Measurements from ENCODE around the gene ALDH1B1. TPM values are rescaled to one million over a fixed set of nuclear protein-coding genes. Genes with fewer than 3 reads are reported as not detected.
"Not testable (repeated sequence)": the region's sequence is repeated elsewhere in the genome, so short reads cannot be mapped to it uniquely, and the experiment has no call there.

Gene ALDH1B1
- total RNA-seq, 1 donor from 2014 or later, result 91.0 TPM

- no peak for DNase-seq (ENCODE audit: low spot score)
Observed at GRCh38 chr9:38387066-38387465, 5.4 kb upstream of the ALDH1B1 start.

- DNase-seq (ENCODE audit: low spot score), result no peak
Observed at GRCh38 chr9:38387751-38388150, 4.8 kb upstream of the ALDH1B1 start.

DNA sequence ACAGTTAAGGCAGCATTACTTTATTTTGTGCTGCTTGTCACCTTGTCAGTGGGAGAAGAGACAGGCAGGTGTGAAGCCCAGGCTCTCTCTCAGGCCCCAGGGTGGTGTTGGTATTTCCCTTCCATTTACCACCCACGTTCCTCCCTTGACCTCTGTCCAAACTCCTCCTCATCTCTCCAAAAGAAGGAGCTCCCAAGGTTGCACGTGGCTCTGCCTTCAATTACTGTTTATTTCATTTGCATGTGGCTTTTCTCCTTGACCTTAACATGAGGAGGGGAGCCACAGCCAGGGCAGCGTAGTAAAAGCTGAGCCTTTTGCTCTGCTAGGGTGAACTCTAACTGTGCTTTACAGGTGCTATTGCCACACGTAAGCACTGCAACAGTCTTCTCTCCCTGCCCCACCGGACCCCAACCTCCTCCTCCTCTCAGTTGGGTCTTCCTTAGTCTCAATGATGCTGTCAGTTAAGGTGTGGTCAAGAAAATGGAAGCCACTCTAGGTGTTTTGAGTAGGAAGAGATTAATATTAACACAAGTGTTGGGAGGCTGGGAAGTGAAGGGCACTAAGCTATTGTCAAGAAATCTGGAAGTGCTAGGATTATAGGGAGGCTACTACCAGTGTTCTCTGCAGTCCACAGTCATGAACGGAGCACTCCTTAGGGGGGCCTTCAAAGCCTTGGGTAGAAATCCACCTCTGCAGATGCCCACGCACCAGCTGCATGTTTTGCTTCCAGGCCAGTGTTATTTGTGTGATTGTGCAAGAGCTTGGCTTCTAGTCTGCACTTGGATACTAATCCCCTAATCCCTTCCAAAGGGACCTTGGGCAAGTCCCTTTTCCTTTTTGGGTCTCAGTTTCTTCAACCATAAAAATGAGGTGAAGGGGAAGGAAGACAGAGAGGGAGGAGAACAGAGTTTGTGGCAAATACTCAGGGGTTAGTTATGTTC lies 3.9 kb upstream of the ALDH1B1 start:
- DNase-seq (ENCODE audit: low spot score), result peak; percentile 73

DNA sequence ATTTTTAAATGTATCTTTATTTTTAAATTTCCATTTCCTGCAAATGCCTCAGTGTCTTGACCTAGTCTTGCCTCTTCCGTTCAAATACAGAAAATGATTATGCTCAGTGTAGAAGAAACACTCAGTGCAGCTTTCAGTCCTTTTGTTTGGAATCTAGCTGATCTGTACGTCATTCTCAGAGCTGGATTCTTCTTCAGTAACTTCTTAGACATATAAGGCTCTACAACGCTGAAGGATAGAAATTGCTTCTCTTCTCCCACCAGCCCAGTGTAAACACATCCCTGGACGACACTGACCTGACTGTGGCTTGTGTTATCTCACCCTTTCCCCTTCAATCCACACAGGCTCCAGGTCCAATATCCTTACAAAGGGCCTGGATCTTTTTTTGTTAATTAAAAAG lies 3.2 kb upstream of the ALDH1B1 start:
- DNase-seq (ENCODE audit: low spot score), result peak; percentile 68

DNA sequence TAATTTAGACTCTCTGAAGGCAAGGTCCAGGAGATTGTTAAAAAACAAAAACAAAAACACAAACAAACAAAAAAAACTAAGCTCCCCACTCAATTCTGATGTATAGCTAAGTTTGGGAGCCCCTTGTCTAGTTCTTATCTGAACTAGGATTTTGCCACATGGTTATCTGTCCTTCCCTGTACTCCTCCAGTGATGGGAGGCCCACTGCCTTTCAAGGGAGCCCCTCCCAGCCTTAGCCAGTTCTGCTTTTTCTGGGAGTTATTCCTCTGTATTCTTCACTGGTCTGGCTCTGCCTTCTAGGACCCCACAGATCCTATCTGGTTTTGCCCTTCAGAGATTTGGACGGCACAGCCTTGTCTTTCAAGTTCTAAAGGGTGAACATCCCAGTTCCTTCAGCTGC lies 2.1 kb upstream of the ALDH1B1 start:
- peak; percentile 34 for DNase-seq (ENCODE audit: low spot score)

GRCh38 chr9:38390851-38391250 lies 1.7 kb upstream of the ALDH1B1 start:
- DNase-seq (ENCODE audit: low spot score), result no peak

GRCh38 chr9:38391278-38392118 lies 1.0 kb upstream of the ALDH1B1 start:
- no peak for DNase-seq (ENCODE audit: low spot score)

DNA sequence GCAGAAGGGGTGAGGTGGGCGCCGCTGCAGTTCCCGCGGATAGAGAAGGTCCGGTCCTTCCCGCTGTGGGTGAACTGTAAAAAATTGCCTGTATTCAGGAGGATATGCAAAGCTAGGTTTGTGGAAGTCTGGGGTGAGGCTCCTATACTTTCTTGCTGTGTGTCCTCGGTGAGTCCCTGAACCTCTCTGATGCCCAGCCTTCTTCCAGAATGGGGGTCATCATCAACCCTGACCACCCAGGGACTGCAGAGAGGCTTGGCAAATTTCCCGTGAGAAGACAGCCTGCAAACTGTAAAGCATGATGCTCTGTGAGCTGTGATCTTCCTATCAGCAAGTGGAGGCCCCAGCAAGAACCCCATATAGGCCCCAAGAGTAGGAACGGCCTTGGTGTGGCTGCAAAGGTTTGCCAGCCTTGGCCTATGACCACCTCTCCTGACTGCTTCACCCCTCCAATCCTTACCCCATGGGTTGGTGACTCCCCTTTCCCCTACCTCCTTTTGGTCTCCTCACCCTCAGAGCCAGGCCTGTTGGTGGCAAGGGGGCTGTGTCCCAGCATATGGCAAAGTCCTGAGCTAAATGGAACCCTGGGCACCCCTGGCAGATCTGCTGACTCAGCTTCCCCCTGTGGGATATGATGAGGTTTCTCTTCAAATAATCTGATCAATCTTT lies 760 bp downstream of the ALDH1B1 start:
- DNase-seq (ENCODE audit: low spot score), result peak; percentile 21

GRCh38 chr9:38394416-38394815 lies 1.9 kb downstream of the ALDH1B1 start:
- no peak for DNase-seq (ENCODE audit: low spot score)

DNA sequence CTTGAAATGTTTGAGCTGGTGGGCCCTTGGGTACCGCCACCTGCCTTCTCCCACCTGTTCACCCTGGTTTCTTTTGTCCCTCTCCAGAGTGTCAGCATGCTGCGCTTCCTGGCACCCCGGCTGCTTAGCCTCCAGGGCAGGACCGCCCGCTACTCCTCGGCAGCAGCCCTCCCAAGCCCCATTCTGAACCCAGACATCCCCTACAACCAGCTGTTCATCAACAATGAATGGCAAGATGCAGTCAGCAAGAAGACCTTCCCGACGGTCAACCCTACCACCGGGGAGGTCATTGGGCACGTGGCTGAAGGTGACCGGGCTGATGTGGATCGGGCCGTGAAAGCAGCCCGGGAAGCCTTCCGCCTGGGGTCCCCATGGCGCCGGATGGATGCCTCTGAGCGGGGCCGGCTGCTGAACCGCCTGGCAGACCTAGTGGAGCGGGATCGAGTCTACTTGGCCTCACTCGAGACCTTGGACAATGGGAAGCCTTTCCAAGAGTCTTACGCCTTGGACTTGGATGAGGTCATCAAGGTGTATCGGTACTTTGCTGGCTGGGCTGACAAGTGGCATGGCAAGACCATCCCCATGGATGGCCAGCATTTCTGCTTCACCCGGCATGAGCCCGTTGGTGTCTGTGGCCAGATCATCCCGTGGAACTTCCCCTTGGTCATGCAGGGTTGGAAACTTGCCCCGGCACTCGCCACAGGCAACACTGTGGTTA lies 3.3 kb downstream of the ALDH1B1 start:
- DNase-seq (ENCODE audit: low spot score), result no peak

DNA sequence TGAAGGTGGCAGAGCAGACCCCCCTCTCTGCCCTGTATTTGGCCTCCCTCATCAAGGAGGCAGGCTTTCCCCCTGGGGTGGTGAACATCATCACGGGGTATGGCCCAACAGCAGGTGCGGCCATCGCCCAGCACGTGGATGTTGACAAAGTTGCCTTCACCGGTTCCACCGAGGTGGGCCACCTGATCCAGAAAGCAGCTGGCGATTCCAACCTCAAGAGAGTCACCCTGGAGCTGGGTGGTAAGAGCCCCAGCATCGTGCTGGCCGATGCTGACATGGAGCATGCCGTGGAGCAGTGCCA lies 3.8 kb downstream of the ALDH1B1 start:
- no peak for DNase-seq (ENCODE audit: low spot score)

DNA sequence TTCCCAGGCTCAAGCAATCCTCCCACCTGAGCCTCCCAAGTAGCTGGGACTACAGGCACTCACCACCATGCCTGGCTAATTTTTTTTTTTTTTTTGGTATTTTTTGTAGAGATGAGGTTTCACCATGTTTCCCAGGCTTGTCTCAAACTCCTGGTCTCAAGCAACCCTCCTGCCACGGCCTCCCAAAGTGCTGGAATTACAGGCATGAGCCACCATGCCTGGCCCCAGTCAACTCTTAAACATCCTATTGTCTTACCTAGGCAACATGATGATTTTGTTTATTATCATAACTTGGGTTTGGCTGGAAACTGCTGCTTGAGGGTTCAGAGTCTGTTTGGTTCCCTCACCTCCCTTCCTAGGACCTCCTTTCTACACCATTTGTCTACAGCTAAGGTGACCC lies 6.7 kb downstream of the ALDH1B1 start:
- DNase-seq (ENCODE audit: low spot score), result not testable (repeated sequence)

DNA sequence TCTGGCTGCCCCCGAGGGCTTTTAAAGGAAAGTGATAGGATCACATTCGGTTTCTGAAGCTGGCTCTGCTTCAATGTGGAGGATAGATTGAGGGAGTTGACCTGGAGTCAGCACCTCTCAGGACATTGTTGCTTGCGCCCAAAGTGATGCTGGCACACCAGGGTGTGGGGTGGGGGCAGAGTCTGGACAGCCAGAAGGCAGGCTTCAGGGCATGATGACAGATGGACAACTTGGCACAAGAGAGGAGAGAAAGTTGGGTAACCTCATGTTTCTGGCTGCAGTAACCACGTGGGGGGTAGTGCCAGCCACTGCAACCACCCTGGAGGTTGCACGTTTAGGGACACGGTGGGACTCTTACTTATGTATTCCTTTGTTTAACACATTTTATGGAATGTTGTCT lies 9.5 kb downstream of the ALDH1B1 start:
- no peak for DNase-seq (ENCODE audit: low spot score)

DNA sequence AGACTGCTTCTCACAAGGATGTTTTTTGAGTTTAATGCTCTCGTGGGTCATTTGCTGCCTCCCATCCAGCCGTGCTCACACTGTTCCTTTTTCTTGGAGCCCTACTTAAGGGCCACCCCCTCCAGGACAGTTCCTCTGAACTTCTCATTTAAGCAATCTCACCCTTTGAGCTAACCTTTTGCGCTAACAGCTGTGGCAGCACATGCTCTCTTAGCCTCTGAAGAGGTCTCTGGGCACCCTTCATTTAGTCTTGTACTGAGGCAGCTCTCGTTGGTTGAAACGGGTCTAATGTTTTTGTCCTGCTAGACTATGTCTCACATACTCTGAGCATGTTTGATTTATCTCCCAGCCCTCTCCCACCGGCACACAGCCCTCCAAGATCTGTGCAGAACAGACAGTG lies 11.8 kb downstream of the ALDH1B1 start:
- no peak for DNase-seq (ENCODE audit: low spot score)

DNA sequence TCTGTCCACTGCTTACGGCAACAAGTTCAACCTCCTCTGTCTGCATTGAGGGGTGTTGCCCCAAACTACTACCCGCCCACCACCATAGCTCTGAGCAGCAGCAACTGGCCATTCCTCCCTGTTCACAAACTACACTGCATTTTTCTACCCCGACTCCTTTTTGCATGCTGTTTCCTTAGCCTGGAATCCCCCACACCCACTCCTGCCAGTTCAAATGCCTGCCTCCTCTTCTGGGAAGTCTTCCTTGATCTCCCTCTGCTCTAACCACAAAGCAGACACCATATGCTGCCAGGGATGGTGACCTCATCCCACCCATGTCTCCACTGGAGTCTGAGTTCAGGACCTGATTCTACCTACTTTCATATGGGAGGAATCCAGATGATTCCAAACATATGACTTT lies 13.3 kb downstream of the ALDH1B1 start:
- DNase-seq (ENCODE audit: low spot score), result no peak

- DNase-seq (ENCODE audit: low spot score), result no peak
Observed at GRCh38 chr9:38406476-38407186, 14.1 kb downstream of the ALDH1B1 start.

GRCh38 chr9:38408719-38409118 lies 16.2 kb downstream of the ALDH1B1 start:
- no peak for DNase-seq (ENCODE audit: low spot score)

GRCh38 chr9:38412751-38413150 lies 20.2 kb downstream of the ALDH1B1 start:
- no peak for DNase-seq (ENCODE audit: low spot score)

- DNase-seq (ENCODE audit: low spot score), result no peak
Observed at GRCh38 chr9:38413283-38413682, 20.8 kb downstream of the ALDH1B1 start.

DNA sequence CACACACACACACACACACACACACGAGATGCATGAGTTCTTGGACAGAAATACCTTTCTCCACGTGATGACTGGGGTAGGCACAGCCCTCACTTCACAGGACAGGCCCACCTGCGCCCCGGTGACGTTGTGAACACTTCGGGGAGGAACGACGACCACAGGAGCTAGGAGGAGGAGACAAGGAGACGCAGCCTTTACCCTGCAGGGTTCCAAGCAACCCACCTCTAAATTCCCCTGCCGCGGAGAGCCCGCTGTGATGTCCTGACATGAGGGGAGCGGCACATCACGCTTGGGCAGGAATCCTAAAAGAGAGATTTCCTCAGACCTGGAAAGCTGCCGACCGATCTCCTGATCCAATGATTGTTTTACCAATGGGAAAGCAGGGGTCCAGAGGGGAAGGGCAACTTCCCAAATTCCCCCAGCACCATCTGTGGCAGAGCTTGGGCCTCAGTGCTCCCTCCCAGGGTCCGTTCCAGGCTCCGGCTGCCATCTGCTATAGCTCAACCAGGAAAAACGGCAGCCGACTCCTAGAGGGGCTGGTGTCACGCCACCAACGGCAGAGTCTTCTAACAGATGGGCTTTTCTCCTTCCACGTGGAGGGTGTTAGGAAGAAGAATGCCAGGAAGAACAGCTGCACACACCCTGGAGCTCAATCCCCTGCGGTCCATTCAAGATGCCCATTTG lies 21.7 kb downstream of the ALDH1B1 start:
- no peak for DNase-seq (ENCODE audit: low spot score)
